ENCODE measurements around the gene B4GALNT1. TPM values are rescaled to one million over a fixed set of nuclear protein-coding genes. Genes with fewer than 3 reads are reported as not detected.
"Not testable (repeated sequence)": the region's sequence is repeated elsewhere in the genome, so short reads cannot be mapped to it uniquely, and the experiment has no call there.

The B4GALNT1 gene
- total RNA-seq = under 1 TPM; 0.84 to 0.99 TPM

DNA sequence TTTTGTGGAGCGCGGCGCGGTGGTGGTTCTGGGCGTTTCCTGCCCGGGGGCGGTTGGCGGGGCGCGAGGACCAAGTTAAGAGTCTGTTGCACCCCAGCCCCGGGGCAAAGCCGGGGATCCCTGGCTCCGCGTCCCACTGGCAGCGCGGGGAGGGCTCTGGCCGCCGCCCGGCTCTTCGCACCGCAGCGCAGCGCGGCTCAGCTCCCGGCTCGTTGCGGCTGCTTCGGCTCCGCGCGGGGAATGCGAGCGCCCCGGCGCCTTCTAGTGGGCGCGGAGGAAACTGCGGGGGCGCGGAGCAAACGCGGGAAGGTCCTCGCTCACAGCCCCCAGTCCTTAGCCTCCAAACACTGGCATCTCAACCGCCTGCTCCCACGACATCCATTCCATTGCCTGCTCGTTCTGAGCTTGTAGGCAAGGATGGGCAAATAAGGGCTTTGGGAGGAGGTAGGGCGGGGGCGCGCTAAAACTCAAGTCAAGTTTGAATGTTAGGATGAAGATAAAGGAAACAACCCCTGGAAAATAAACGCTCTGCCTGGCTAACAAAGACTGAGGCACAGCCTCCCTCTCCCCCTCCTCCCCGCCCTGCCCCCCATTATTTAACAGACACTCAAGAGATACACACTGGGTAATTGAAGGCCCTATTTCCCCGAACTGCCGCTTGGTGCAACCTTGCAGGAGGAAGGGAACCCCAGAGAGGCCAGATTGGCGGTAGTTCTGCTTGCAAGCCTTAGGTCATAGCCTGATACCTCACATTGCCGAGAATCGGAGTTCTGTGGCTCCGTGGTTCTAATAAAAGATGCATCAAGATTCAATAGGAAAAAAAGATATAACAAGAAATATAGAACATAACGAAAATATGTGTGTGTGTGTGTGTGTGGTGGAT lies at the start of gene B4GALNT1:
B4GALNT1 (minus strand) TSS at position 244 of the 883 bp plus-strand sequence. CDS start 1,069 bp downstream, outside the sequence.
- peak; percentile 80 for ATAC-seq
- POLR2A ChIA-PET = no interaction called here
- Mint-ChIP-seq H3K4me3 (peak within 1 kb of the TSS; percentile 50), H3K27ac (no peak within 1 kb of the TSS), H3K36me3 (ENCODE audit: low read depth) (no peaks in the 10 kb centered on the region), H3K27me3 (ENCODE audit: low read depth) (peaks cover 53% of the 10 kb centered on the region), H3K4me1 (ENCODE audit: low read depth) (peaks cover 13% of the 10 kb centered on the region), H3K9me3 (ENCODE audit: insufficient read depth) (no peaks in the 10 kb centered on the region)
- DNase-seq = peak; percentile 65
- CTCF ChIA-PET = interaction anchor here (0.6 to 3.0 kb wide), 13 partner anchors 9 to 174 kb away, joined by 3 to 32 read pairs (median 4); no protein-coding TSS in a partner anchor

- H3K27me3 Mint-ChIP-seq (ENCODE audit: low read depth) = peaks cover 23% of the 10 kb centered on the region
- no peaks in the 10 kb centered on the region for H3K9me3 Mint-ChIP-seq (ENCODE audit: insufficient read depth)
- POLR2A ChIA-PET = no interaction called here
- DNase-seq (no peak), ATAC-seq (no peak)
- H3K27ac Mint-ChIP-seq = no peak overlapping the region
- H3K4me3 Mint-ChIP-seq = no peak overlapping the region
- no peaks in the 10 kb centered on the region for H3K4me1 Mint-ChIP-seq (ENCODE audit: low read depth)
- CTCF ChIA-PET = interaction anchor here (1.1 kb wide), 1 partner anchor 13 kb away, joined by 3 read pairs; no protein-coding TSS in a partner anchor
- H3K36me3 Mint-ChIP-seq (ENCODE audit: low read depth) = no peaks in the 10 kb centered on the region
Observed at GRCh38 chr12:57679697-57680096, 46.7 kb upstream of the B4GALNT1 start.

DNA sequence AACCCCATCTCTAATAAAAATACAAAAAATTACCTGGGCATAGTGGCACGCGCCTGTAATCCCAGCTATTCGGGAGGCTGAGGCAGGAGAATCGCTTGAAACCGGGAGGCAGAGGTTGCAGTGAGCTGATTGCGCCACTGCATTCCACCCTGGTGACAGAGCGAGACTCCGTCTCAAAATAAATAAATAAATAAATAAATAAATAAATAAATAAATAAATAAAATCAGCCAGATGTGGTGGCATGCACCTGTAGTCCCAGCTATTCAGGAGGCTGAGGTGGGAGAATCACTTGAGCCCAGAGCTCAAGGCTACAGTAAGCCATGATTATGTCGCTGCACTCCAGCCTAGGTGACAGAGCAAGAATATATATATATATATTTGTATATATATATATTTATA lies 44.9 kb upstream of the B4GALNT1 start:
- POLR2A ChIA-PET; H3K4me3 Mint-ChIP-seq; DNase-seq; H3K27ac Mint-ChIP-seq; H3K9me3 Mint-ChIP-seq (ENCODE audit: insufficient read depth); H3K4me1 Mint-ChIP-seq (ENCODE audit: low read depth); CTCF ChIA-PET; H3K36me3 Mint-ChIP-seq (ENCODE audit: low read depth); ATAC-seq: not testable (repeated sequence)
- peaks cover 18% of the 10 kb centered on the region for H3K27me3 Mint-ChIP-seq (ENCODE audit: low read depth)

DNA sequence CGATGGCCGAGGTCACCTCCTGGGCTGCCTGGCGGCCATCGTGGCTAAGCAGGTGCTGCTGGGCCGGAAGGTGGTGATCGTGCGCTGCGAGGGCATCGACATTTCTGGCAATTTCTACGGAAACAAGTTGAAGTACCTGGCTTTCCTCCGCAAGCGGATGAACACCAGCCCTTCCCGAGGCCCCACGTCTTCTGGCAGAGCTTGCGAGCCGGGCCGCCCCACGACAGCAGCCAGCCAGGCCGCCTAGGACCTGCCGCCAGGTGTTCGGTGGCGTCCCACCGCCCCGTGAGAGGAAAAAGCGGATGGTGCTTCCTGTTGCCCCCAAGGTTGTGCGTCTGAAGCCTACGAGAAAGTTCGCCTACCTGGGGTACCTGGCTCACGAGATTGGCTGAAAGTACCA lies 41.7 kb upstream of the B4GALNT1 start:
- no peak for ATAC-seq
- no peak for DNase-seq
- ChIA-PET POLR2A (no interaction called here), CTCF (no interaction called here)
- Mint-ChIP-seq H3K9me3 (ENCODE audit: insufficient read depth) (no peaks in the 10 kb centered on the region), H3K4me1 (ENCODE audit: low read depth) (no peaks in the 10 kb centered on the region), H3K4me3 (no peak overlapping the region), H3K27me3 (ENCODE audit: low read depth) (peaks cover 16% of the 10 kb centered on the region), H3K36me3 (ENCODE audit: low read depth) (no peaks in the 10 kb centered on the region), H3K27ac (no peak overlapping the region)

- Mint-ChIP-seq H3K27me3 (ENCODE audit: low read depth) (peaks cover 12% of the 10 kb centered on the region), H3K27ac (no peak overlapping the region), H3K4me3 (no peak overlapping the region), H3K9me3 (ENCODE audit: insufficient read depth) (no peaks in the 10 kb centered on the region), H3K4me1 (ENCODE audit: low read depth) (no peaks in the 10 kb centered on the region), H3K36me3 (ENCODE audit: low read depth) (no peaks in the 10 kb centered on the region)
- POLR2A ChIA-PET = no interaction called here
- ATAC-seq (no peak), DNase-seq (no peak)
- CTCF ChIA-PET = no interaction called here
Observed at GRCh38 chr12:57672801-57673200, 39.8 kb upstream of the B4GALNT1 start.

- CTCF ChIA-PET; H3K27ac Mint-ChIP-seq; H3K9me3 Mint-ChIP-seq (ENCODE audit: insufficient read depth); H3K36me3 Mint-ChIP-seq (ENCODE audit: low read depth); H3K4me1 Mint-ChIP-seq (ENCODE audit: low read depth); ATAC-seq; POLR2A ChIA-PET; DNase-seq; H3K27me3 Mint-ChIP-seq (ENCODE audit: low read depth); H3K4me3 Mint-ChIP-seq: not testable (repeated sequence)
Observed at GRCh38 chr12:57671811-57672210, 38.8 kb upstream of the B4GALNT1 start.

DNA sequence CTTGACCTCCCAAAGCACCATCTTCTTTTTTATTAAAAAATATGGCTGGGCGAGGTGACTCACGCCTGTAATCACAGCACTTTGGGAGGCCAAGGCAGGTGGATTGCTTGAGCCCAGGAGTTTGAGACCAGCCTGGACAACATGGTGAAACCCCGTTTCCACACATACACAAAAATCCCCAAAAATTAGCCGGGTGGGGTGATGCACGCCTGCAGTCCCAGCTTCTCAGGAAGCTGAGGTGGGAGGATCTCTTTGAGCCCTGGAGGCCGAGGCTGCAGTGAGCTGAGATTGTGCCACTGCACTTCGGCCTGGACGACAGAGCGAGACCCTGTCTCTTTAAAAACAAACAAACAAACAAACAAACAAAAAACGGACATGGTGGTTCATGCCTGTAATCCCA lies 36.7 kb upstream of the B4GALNT1 start:
- ATAC-seq; H3K27me3 Mint-ChIP-seq (ENCODE audit: low read depth); H3K4me3 Mint-ChIP-seq; H3K9me3 Mint-ChIP-seq (ENCODE audit: insufficient read depth); POLR2A ChIA-PET; CTCF ChIA-PET; H3K27ac Mint-ChIP-seq; H3K4me1 Mint-ChIP-seq (ENCODE audit: low read depth); H3K36me3 Mint-ChIP-seq (ENCODE audit: low read depth); DNase-seq: not testable (repeated sequence)

DNA sequence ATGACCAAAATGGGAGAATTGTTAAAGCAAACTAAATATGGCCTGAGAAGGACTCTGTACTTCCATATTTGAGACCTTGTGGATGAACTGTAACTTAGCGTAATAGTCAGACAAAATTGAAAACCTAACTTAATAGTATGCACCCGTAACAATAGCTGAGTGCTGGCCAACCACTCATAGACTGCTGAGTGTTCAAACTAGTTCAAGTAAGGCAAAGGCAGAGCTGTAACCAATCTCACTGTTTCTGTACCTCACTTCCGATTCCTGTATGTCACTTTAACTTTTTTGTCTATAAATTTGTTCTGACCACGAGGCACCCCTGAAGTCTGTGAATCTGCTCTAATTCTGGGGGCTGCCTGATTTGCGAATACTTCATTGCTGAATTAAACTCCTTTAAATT lies 33.9 kb upstream of the B4GALNT1 start:
- Mint-ChIP-seq H3K4me3 (no peak overlapping the region), H3K36me3 (ENCODE audit: low read depth) (no peaks in the 10 kb centered on the region), H3K27me3 (ENCODE audit: low read depth) (peaks cover 2% of the 10 kb centered on the region), H3K9me3 (ENCODE audit: insufficient read depth) (no peaks in the 10 kb centered on the region), H3K27ac (no peak overlapping the region), H3K4me1 (ENCODE audit: low read depth) (no peaks in the 10 kb centered on the region)
- no peak for DNase-seq
- no peak for ATAC-seq
- ChIA-PET POLR2A (no interaction called here), CTCF (no interaction called here)

DNA sequence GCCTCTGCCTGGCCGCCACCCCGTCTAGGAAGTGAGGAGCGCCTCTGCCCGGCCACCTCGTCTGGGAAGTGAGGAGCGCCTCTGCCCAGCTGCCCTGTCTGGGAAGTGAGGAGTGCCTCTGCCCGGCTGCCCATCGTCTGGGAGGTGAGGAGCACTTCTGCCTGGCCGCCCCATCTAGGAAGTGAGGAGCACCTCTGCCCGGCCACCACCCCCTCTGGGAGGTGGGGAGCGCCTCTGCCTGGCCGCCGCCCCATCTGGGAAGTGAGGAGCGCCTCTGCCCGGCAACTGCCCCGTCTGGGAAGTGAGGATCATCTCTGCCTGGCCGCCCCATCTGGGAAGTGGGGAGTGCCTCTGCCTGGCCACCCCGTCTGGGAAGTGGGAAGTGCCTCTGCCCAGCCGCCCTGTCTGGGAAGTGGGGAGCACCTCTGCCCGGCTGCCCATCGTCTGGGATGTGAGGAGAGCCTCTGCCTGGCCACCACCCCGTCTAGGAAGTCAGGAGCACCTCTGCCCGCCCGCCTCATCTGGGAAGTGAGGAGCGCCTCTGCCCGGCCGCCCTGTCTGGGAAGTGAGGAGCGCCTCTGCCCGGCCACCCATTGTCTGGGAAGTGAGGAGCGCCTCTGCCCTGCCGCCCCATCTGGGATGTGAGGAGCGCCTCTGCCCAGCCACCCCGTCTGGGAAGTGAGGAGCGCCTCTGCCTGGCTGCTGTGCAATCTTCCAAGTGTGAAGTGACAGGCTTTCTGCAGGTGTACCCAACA lies 32.2 kb upstream of the B4GALNT1 start:
- H3K9me3 Mint-ChIP-seq (ENCODE audit: insufficient read depth); POLR2A ChIA-PET; H3K27me3 Mint-ChIP-seq (ENCODE audit: low read depth); H3K27ac Mint-ChIP-seq; ATAC-seq; DNase-seq; H3K4me3 Mint-ChIP-seq; H3K4me1 Mint-ChIP-seq (ENCODE audit: low read depth); CTCF ChIA-PET; H3K36me3 Mint-ChIP-seq (ENCODE audit: low read depth): not testable (repeated sequence)

- H3K9me3 Mint-ChIP-seq (ENCODE audit: insufficient read depth) = peaks cover 8% of the 10 kb centered on the region
- CTCF ChIA-PET = no interaction called here
- no peak overlapping the region for H3K27ac Mint-ChIP-seq
- H3K36me3 Mint-ChIP-seq (ENCODE audit: low read depth) = no peaks in the 10 kb centered on the region
- no peak for ATAC-seq
- no peaks in the 10 kb centered on the region for H3K4me1 Mint-ChIP-seq (ENCODE audit: low read depth)
- H3K27me3 Mint-ChIP-seq (ENCODE audit: low read depth) = peaks cover 5% of the 10 kb centered on the region
- POLR2A ChIA-PET = no interaction called here
- H3K4me3 Mint-ChIP-seq = no peak overlapping the region
- no peak for DNase-seq
Observed at GRCh38 chr12:57661376-57661775, 28.4 kb upstream of the B4GALNT1 start.

DNA sequence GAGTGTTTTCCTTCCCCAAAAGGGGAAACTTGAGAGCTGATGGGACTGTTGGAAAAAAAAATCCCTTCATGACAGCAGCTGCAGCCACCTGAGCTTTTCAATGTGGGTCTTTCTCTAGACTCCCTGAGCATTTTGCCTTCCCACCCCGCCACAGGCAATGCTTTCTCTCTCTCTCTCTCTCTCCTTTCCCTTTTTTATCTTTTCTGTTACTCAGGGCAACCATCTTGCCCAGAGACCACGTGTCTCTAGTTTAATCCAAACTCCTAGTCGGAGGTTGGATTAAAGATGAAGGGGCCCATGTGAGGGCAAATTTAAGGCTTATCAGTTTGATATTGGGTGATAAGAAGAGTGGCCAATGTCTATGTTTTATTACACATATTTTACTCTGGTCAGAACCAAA lies 25.9 kb upstream of the B4GALNT1 start:
- ATAC-seq = no peak
- ChIA-PET CTCF (no interaction called here), POLR2A (no interaction called here)
- peaks cover 6% of the 10 kb centered on the region for H3K27me3 Mint-ChIP-seq (ENCODE audit: low read depth)
- H3K9me3 Mint-ChIP-seq (ENCODE audit: insufficient read depth) = peaks cover 15% of the 10 kb centered on the region
- H3K36me3 Mint-ChIP-seq (ENCODE audit: low read depth) = peaks cover 1% of the 10 kb centered on the region
- DNase-seq = no peak
- H3K4me1 Mint-ChIP-seq (ENCODE audit: low read depth) = no peaks in the 10 kb centered on the region
- H3K27ac Mint-ChIP-seq = no peak overlapping the region
- no peak overlapping the region for H3K4me3 Mint-ChIP-seq

DNA sequence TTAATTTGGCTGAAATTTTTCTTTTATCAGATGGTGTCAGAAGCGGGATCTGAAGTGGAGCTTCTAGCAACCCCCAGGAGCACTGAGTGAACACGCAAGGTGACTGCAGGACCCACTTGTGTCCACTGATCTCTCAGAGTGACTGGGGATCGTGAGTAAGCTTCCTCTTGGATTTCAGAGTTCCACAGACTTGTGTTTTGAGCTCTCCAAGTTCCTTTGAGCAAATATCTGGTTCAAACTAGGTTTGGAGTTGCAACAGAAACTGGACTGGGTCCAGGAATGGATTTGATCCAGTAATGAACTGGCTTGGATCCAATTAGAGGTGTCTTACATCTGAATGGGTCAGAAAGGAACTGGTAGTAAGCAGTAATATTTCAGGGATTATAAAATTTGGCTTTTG lies 24.7 kb upstream of the B4GALNT1 start:
- Mint-ChIP-seq H3K4me3 (no peak overlapping the region), H3K27me3 (ENCODE audit: low read depth) (peaks cover 6% of the 10 kb centered on the region), H3K9me3 (ENCODE audit: insufficient read depth) (peaks cover 19% of the 10 kb centered on the region), H3K4me1 (ENCODE audit: low read depth) (no peaks in the 10 kb centered on the region), H3K27ac (no peak overlapping the region), H3K36me3 (ENCODE audit: low read depth) (peaks cover 1% of the 10 kb centered on the region)
- no peak for ATAC-seq
- ChIA-PET POLR2A (no interaction called here), CTCF (interaction anchor here (1.0 kb wide), 1 partner anchor 74 kb away, joined by 6 read pairs; no protein-coding TSS in a partner anchor)
- DNase-seq = no peak
